ENCODE results near the gene KIAA0930.
A peak's percentile ranks its signal among the peaks of the same experiment; 100 is the strongest.
"Not testable (repeated sequence)": the region's sequence is repeated elsewhere in the genome, so short reads cannot be mapped to it uniquely, and the experiment has no call there.

KIAA0930 gene

DNA sequence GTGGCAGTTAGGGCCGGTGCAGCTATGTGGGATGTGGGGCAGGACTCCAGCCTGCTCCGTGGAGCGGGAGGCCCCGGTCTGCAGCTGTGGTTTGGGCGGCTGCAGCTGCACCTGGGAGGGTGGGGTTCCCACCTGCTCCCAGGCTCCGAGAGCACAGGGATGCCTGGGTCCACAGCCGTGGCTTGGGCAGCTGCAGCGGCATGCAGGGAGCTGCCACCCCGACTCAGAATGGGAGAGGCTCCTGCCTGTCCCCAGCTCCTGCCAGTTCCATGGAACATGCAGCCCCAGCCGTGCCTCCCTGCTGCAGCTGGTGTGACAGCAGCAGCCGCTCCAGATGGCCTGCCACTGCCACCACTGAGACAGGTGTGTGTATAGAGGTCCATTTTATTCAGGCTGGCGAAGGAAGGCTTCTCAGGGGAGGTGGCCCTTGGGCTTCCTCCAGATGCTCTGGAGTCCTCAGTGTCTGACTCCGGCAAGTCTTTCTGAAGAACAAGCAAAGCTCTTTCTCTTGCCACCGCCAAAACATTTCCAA, 22.3 kb upstream of the KIAA0930 start:
- DNase-seq (ENCODE audit: low spot score): no peak

DNA sequence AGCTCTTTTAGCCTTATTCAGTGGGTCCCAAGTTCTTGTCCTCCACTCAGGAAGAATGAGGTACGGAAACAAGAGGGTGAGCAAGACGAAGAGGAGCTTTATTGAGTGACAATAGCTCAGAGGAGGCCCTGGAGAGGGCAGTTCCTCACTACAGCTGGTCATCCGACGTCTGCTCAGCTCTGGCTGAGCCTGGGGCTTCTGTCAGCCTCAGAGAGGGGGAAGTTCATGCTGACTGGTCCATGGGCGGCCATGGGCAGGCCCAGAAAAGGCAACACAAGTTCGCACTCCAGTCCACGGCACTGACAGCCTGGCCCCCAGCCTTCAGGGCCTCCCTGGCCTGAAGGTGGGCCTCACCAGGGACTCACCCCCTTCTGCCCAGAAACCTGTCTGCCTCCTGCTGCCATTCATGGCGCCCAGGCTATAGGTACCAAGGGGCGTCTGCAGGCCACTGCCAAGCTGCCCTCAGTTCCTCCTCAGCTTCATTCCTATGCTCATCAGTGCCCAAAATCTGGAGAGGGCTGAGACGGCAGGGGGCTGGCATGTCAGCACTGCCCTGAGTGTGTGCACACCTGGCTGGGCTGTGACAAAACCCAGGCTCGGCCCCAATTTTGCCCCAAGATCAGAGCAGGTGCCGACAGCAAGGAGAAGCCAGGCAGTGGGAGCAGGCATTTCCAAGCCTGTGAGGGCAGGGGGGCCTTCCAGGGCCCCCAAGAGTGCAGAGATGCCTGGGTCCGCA, 21.7 kb upstream of the KIAA0930 start:
- DNase-seq (ENCODE audit: low spot score): no peak

DNA sequence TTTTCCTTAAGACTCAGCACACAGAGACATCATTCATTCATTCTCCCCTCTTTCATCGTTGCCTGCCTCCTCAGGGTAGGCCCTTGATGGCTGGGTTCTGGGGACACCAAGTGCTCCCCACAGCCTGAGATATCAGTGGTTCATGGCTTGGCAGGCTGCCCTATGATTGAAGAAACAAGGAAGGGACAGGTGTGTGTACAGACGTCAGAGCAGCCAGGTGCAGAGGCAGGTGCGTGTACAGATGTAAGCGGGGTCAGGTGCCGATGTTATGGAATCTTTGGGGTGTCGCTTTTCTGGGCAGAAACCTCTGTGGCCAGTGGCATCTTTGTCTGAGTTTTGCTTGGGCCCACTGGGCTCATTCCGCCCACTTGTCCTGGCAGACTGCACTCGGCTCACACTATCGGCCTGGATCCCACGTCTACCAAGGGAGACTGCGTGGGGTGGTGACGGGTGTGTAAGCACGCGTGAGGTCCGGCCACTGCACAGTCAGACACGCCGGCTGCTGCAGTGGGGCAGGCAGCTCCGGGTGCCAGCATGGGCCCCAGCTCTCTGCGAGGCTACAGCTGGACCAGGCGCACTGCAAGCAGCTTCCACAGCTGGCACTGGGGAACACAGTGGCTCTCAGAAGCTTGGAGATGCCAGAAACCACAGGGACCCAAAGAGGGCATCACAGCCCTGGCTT, 20.9 kb upstream of the KIAA0930 start:
- DNase-seq (ENCODE audit: low spot score): no peak

DNA sequence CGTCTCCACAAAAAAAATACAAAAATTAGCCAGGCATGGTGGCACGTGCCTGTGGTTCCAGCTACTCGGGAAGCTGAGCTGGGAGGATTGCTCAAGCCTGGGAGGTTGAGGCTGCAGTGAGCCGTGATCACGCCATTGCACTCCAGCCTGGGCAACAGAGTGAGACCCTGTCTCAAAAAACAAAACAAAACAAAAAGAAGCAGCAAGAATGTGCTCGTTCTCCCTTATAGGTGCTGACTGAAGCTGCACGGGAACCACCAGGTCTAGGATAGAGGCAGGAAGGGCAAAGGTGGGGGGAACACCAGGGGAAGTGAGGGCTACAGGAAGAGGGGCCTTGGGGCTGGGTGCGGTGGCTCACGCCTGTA, 19.7 kb upstream of the KIAA0930 start:
- not testable (repeated sequence) for DNase-seq (ENCODE audit: low spot score)

DNA sequence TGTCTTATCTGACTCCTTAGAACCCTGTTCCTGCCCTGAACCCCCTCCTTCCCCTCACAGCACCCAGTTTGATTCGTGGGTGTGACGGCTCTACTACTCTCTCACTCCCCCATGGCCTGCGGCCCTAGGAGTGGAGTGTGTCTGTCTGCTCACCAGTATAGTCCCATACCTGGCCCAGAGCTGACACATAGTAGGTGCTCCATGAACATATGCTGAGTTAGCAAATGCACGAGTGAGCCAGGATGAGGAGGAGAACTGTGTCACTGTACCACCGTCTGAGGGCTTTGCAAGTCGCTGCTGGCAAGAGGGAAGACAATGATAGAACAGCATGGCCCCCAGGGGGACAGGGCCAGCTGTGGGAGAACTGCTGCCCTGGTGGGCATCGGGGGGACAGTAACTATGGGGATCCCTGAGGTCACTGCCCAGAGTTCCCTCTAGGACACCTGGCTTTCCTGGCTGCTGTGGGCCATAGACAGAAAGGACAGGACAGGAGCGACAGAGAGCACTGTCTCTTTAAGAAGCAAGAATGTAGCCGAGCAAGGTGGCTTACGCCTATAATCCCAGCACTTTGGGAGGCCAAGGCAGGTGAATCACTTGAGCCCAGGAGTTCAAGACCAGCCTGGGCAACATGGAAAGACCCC, 19.2 kb upstream of the KIAA0930 start:
- DNase-seq (ENCODE audit: low spot score): no peak

DNA sequence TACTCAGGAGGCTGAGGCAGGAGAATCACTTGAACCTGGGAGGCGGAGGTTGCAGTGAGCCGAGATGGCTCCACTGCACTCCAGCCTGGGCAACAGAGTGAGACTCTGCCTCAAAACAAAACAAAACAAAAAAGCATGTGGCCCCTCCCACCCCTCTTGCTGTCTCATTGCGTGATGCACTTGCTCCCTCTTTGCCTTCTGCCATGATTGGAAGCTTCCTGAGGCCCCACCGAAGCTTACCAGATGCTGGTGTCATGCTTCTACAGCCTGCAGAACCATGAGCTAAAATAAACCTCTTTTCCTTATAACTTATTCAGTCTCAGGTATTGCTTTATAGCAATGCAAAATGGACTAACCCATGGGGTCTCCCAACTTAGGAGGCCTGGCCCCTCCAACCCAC, 17.2 kb upstream of the KIAA0930 start:
- not testable (repeated sequence) for DNase-seq (ENCODE audit: low spot score)

DNA sequence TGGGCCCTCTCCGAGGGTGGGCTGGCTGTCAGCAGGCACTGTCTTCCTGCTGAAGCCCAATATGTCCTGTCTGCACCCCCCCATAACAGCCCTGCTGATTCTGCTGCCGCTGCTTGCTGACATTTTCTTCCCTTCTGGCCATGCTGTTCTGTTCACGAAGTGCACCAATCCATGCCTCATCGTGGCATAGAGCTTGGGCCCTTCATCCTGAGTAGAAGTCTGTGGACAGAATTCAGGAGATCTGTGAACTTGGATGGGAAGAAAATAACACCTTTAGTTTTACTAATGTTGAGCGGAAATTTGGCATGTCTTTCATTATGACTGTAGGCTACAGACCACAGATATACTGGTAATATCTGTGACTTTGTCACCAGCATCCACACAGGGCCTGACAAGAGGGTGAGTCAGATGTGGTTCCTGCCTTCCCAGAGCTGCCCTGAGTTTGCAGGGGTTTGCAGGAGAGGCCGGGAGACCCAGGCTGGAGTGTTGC, 14.1 kb upstream of the KIAA0930 start:
- DNase-seq (ENCODE audit: low spot score): no peak

DNA sequence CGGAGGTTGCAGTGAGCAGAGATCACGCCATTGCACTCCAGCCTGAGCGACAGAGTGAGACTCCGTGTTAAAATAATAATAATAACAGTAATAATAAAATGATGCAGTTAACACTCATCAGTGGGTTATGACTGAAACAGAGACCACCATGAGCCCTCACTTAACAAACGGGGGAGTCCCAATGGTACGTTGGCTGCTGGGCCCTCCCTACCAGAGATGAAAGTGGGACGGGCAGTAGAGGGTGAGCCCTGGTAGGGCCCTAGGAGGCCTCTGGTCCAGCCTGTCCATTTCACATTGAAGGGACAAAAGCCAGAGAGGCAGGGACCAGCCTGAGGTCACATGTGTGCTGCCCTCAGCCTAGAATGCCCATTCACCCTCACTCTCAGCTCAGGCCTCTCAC, 13.7 kb upstream of the KIAA0930 start:
- no peak for DNase-seq (ENCODE audit: low spot score)

DNA sequence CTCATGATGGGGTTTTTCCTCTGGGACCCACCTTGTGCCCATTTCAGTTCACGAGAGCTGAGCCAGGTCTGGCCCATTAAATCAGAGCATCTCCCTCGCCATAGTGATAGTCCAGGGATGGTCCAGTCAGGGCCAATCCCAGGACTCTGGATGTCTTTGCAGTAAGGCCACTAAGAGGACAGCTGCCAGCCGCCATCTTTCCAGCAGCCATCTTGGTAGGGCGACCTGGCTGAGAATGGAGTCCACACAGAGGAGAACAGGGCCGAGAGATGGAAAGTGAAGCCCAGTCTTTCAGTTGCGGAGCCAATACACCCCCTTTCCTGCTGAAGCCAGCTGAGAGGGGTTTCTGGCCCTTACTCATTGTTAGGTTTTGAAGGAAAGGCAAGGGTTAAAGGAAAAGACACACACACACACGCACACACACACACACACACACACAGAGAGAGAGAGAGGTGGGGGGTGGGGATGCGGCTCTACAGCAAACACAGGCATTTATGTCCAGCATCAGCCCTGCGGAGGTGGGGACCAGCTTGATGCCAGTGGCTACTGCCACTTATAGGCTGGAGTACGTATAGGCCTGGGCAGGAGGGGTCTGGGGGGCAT, 12.4 kb upstream of the KIAA0930 start:
- DNase-seq (ENCODE audit: low spot score): no peak

DNA sequence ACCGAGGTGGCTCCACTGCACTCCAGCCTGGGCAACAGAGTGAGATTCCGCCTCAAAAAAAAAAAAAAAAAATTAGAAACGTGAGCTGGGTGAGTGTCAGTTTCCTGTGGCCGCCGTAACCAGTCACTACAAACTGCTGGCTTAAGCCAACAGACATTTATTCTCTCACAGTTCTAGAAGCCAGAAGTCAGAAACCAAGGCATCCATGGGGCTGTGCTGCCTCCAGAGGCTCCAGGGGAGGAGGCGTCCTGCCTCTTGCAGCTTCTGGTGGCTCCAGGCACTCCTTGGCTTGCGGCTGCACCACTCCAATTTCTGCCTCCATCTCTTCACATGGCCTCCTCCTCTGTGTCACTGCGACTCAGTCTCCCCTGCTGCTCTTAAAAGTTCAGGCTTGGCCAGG, 11.1 kb upstream of the KIAA0930 start:
- DNase-seq (ENCODE audit: low spot score): no peak

DNA sequence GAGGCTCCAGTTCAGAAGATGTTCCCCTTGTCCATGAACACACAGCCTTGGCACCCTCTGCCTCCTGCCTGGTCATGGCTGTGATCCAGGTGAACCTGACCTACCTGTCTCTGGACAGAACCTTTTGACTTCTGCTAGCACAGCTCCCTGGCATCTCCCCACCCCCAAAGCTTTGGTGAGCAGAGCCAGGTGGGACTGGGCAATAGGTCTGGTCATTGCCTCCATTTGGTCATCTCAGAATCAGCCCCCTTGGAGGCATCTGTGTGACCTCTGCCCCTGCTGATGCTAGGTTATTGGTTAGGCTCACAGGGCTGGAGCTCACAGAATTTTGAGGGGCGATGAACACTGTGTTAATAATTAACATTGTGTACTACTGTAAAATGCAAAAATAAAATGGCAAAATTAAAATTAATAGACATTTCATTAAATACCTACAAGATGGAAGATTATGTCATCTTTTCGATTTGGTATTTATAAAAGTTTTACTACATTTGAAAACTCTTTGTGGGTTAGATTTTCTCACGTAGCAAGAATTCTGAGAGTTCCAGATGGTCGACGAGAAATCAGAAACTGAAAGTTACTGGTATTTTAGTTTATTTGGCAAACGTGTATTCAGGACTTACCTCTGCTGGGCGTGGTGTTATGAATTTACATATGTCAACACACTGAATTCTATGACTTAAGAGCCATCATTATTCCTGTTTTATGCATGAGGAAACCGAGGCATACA, 8.3 kb upstream of the KIAA0930 start:
- no peak for DNase-seq (ENCODE audit: low spot score)

DNA sequence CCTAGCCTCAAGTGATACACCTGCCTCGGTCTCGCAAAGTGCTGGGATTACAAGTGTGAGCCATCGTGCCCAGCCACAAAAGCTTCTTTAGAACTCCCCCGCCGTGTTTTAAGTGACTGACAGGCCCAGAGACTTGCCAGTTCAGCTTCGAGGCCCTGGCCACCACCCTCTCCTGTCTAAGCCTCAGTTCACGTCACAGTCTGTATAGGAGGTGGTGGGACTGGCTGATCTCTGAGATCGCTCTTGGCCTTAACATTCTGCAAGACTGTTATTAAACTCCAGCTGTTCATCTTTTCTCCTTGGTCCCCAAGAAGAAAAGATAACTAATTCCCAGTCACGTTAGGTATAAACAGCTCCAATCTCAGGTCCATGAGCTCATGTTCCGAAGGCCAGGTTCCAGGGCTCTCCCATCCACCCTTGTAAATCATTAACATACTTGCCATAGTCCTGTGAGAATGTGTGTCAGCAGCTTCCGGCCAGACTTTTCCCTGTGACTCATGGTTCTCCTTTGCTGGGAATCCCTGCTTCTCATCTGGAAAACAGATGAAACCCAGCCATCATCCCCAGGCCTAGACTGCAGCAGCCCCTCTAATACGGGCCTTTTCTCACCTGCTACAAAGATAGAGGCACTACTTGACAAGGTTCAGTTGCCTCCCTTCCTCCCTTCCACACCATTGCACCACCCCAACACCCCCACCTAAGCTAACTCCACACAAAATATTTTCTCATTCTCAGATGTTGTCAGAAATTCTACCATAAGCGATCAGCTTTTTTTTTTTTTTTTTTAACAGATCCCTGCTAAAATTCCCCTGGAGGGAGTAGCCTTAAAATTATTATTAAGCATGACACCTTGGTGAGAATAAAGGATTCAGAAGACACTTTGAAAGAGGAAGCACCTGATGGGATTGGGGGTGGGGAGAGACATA, 5.6 kb upstream of the KIAA0930 start:
- DNase-seq (ENCODE audit: low spot score): peak; percentile 93

DNA sequence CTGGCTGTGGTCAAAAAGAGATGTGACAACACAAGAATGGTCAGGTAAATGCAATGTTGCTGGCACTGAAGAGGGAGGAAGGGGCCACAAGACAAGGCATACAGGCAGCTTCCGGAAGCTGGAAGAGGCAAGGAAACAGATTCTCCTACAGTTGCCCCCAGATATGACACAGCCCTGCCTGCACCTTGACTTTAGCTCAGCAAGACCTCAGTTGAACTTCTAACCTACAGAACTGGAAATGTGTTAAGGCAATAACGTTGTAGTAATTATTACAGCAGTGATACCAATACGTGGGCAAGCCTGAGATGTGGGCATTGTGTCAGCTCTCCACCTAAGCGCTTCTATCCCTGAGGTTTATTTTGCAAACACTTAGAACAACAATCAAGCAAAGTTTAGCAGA, 4.2 kb upstream of the KIAA0930 start:
- no peak for DNase-seq (ENCODE audit: low spot score)

DNA sequence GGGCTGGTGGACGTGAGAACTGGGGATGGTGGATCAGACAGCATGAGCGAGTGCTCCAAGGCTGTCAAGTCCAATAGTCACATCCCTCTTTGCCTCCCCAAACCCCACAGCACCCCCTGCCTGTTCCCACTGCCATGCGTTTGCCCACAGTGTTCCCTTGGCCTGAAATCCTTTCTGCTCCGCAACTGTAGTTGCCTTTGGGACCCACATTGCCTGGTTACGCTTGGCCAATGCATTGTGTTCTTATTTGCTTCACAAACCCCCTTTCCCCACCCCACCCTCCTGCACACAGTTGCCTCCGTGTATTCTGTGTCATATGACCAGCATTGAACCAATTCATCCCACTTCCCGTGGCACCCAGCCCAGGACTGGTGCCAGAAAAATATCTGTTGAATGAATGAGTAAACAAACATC, 2.1 kb upstream of the KIAA0930 start:
- DNase-seq (ENCODE audit: low spot score): no peak

DNA sequence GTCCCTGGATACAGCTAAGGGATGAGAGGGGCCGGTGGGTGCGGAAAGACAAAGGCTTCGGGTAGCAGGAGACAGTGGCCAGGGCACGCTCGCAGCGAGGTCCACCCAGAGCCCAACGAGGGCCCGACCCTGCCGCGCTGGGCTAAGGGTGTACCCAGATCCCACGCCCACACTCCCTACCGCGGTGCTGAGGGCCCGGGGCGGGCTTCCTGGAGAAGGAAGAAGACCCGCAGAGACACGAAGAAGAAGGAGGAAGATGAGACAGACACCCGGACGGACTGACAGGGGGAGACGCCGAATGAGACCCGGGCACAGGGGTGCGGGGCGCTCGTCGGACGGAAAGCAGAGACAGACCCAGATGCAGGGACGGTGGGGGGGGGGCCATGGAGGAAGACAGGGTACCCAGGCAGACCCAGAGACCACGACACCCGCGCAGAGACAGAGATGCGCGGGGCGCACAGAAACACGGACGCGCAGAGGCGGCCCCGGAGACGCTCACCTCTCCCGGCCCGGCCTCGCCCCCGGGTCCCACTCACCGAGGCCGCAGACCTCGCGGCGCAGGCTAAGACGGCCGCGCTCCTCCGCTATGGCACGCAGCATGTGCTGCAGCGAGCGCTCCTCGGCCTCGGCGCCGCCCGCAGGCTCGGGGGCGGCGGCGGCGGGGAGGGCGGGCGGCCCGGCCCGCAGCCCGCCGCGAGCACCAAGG, 437 bp downstream of the KIAA0930 start:
- peak; percentile 69 for DNase-seq (ENCODE audit: low spot score)

DNA sequence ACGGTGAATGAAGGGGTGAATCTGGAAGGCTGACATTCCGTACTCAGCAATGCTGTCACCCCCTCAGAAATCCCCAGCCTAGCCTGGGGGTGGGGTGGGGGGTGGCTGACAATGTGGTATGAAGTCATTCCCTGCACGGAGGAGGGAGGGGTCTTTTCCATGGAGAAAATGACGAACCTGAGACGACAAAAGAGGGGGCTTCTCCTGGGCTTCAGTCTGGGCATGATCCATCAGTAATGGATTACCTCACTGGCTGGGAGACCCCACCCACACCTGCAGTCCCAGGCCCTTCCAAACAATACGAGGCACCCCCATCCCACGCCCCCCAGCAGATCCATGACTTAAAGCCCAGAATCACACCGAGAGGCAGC, 1.0 kb downstream of the KIAA0930 start:
- DNase-seq (ENCODE audit: low spot score): no peak

DNA sequence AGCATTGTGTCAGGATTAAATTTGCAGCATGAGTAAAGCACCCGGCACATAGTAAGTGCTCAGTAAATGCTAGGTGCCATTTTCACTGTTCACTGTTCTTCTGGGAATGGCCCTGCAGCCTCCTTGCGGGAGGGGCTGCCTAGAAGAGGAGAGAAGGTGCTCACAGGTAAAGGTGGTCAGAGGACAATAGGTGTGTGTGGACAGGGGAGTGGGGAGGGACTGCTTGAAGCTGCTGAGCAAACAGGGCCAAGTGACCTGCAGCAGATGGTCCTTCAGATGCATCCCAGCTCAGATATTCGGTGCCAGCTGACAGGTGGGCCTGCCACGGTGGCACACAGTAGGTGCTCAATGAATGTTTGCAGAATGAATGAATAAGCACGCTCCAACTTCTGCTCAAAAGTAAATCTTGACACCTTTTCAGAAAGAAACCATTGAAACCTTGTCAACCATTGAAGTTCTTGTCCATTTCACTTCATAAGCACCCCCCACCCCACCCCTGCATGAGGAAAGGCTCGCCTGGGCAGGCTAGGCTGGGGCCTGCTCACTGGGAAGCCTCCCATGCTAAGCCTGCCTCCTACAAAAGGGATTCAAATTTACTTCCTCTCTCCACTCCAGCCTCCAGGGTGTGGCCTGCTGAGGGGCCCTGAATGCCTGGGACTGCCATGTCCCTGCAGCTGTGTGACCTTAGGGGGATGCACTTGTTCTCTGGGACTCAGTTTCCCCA, 1.6 kb downstream of the KIAA0930 start:
- no peak for DNase-seq (ENCODE audit: low spot score)

DNA sequence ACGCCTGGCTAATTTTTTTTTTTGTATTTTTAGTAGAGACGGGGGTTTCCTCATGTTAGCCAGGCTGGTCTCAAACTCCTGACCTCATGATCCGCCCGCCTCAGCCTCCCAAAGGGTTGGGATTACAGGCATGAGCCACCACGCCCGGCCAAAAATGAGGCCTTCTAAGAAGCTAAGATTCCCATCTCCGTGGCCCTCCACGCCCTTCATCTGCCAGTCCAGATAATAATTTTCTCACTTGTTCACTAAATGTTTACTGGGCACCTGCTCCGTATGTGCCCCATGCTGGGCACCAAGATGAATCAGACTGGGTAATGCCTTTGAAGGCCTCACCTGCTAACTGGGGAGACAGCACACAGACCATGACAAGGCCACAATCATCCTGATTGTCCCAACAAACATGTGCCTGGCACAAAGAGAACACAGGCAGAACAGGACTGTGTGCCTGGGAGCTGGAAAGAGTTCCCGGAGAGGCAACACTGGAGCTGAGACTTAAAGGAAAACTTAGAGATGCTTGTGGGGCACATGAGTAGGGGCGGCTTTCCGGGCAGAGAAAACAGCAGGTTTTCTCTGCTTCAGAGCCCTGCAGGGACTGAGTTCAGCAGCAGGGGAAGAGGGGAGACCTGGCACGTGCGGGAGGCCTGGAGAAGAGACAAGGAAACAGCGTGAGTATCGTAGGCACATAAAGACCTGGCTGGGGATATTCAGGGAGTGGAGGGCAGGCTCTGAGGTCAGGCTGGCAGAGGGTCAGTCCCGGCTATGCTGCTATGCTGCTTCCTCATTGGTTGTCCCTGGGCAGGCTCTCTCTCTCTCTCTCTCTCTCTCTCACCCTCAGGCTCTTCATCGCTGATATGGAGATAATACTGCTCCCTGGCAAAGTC, 2.4 kb downstream of the KIAA0930 start:
- DNase-seq (ENCODE audit: low spot score): no peak

All from AG20443 (cell line).